Cardiac muscle cell (in vitro differentiated cells and primary cell): Measurements from ENCODE around the gene GMPPA. TPM values are rescaled to one million over a fixed set of nuclear protein-coding genes. Genes with fewer than 3 reads are reported as not detected.

Source experiments
- DNase-seq, 2 donors: peaks; one replicate each; pipeline versions ENCODE4 v3.0.0 to v3.0.0-alpha.2; 2010 to 2017; ENCODE audit warnings: low read depth in 1 of 2, low spot score in 1 of 2
- H3K27ac ChIP-seq: fragments of 200-600 bp; sonication (generic); 2 replicates; pipeline ENCODE4 v1.5.1; 2016
- H3K27me3 ChIP-seq: fragments of 200-600 bp; sonication (generic); 2 replicates; pipeline ENCODE4 v1.6.0; 2016; ENCODE audit warnings: control low read depth
- H3K36me3 ChIP-seq: fragments of 200-600 bp; sonication (generic); 2 replicates; pipeline ENCODE4 v1.5.1; 2016; ENCODE audit warnings: control low read depth
- H3K4me1 ChIP-seq: fragments of 200-600 bp; sonication (generic); 2 replicates; pipeline ENCODE4 v1.8.1; 2017; ENCODE audit warnings: low read depth, mild to moderate bottlenecking, mixed run types
- H3K4me3 ChIP-seq: fragments of 200-600 bp; sonication (generic); 2 replicates; pipeline ENCODE4 v1.5.1; 2016; ENCODE audit warnings: mild to moderate bottlenecking
- H3K9me3 ChIP-seq: fragments of 200-600 bp; sonication (generic); 2 replicates; pipeline ENCODE4 v1.5.1; 2017; ENCODE audit warnings: low read depth, mild to moderate bottlenecking, control low read depth
- polyA plus RNA-seq: library from polyadenylated mRNA; unstranded; fragments of >200 nt; fragmentation: Nextera tagmentation; extraction: Ambion mirVana; gene quantifications from 2 replicates; pipeline ENCODE4 v1.2.1, GENCODE V29; 2016
- total RNA-seq: library from RNA; depleted of rRNA; stranded (reverse); fragments of >200 nt; gene quantifications from 2 replicates; pipeline ENCODE4 v1.2.3, GENCODE V29; 2016
- TF ChIP-seq, protein P1 (sequence below): IDR thresholded peaks from 2 replicates; pipeline ENCODE4 v1.5.1; 2012; ENCODE audit warnings: low read depth, mild to moderate bottlenecking, low read length

The GMPPA gene
- total and polyA plus RNA-seq, 2 experiments from 2014 or later = 35.0 to 67.5 TPM

DNA sequence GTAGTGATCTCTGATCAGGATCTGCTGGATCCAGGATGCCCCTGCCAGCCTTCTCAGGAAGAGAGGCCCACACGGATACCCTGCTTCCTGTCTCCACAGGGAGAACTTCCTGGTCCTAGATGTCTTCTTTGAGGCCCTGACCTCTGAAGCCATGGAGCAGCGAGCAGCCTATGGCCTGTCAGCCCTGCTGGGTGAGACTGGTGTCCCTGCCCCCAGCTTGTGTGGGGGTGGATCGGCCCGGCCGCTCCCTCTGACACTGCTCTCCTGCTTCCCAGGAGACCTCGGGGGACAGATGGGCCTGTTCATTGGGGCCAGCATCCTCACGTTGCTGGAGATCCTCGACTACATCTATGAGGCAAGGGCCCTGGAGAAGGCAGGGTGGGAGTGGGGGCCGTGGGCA is 38.3 kb downstream of the GMPPA start:
- Histone ChIP-seq H3K36me3 (peaks cover 10% of the 10 kb centered on the region), H3K4me1 (peaks cover 1% of the 10 kb centered on the region), H3K9me3 (no peaks in the 10 kb centered on the region), H3K4me3 (no peak overlapping the region), H3K27me3 (no peaks in the 10 kb centered on the region), H3K27ac (no peak overlapping the region)
- TF ChIP-seq, protein P1, sequence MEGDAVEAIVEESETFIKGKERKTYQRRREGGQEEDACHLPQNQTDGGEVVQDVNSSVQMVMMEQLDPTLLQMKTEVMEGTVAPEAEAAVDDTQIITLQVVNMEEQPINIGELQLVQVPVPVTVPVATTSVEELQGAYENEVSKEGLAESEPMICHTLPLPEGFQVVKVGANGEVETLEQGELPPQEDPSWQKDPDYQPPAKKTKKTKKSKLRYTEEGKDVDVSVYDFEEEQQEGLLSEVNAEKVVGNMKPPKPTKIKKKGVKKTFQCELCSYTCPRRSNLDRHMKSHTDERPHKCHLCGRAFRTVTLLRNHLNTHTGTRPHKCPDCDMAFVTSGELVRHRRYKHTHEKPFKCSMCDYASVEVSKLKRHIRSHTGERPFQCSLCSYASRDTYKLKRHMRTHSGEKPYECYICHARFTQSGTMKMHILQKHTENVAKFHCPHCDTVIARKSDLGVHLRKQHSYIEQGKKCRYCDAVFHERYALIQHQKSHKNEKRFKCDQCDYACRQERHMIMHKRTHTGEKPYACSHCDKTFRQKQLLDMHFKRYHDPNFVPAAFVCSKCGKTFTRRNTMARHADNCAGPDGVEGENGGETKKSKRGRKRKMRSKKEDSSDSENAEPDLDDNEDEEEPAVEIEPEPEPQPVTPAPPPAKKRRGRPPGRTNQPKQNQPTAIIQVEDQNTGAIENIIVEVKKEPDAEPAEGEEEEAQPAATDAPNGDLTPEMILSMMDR = no peak
- no peak for DNase-seq

DNA sequence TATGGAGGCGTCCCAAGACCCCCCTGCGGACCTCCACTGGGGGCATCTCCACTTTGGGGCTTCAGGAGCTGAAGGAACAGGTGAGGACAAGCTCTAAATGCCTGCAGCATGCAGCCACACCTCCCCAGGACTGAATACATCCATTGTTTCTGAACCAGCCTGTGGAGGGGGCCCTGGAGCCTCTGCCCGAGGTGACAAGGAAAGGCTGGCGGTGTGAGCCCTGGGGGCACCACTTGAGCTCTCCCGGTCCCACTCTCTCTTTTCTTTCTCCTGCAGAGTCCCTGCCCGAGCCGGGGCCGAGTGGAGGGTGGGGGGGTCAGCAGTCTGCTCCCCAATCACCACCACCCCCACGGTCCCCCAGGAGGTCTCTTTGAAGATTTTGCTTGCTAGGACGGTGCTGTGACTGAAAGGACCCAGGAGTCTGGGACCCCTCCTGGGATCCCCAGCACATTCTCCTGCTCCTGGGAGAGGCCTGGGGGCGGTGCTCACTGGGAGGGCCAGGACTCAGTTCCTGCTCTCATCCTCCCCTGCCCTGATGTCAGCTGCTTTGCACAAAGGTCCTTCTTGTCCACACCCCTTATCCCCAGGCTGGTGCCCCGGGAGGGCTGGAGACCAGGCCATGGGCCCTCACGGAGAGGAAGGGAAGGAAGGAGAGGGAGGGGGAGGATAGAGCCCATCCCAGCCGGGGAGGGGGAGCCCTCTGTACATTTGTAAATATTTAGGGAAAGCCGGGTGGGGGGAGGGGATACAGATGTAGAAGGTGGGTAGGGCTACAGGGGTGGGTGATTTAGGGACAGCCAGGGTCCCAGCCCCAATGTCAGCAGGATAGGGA is 39.2 kb downstream of the GMPPA start:
- no peak overlapping the region for H3K4me3 ChIP-seq
- peaks cover 5% of the 10 kb centered on the region for H3K4me1 ChIP-seq
- DNase-seq = no peak
- H3K27me3 ChIP-seq = no peaks in the 10 kb centered on the region
- no peak overlapping the region for H3K27ac ChIP-seq
- no peaks in the 10 kb centered on the region for H3K9me3 ChIP-seq
- H3K36me3 ChIP-seq = peaks cover 10% of the 10 kb centered on the region
- TF ChIP-seq, protein P1 = peak; percentile 5

DNA sequence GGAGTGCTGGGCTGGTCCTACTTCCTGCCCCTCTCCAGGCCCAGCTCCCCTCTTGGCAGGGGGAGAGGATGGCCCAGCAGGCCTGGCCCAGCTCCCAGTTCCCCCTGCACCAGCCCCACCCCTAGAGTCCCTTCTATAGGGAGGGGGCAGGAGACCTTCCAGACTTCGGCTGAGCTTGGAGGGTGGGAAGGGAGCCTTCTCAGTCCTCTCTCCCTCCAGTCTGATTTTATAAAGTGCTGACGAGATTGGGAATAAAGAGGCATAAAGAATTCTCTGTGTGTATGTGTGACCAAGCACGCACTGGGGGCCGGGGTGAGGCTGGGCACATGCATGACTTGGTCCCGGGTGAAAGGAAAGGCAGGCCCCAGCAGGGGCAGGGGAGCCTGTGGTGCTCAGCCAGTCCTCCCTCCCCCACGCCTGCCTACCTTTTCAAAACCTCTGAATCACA is 39.8 kb downstream of the GMPPA start:
- no peak overlapping the region for H3K4me3 ChIP-seq
- TF ChIP-seq, protein P1 = no peak
- no peaks in the 10 kb centered on the region for H3K9me3 ChIP-seq
- DNase-seq = no peak
- peaks cover 5% of the 10 kb centered on the region for H3K4me1 ChIP-seq
- peaks cover 10% of the 10 kb centered on the region for H3K36me3 ChIP-seq
- no peak overlapping the region for H3K27ac ChIP-seq
- no peaks in the 10 kb centered on the region for H3K27me3 ChIP-seq

DNA sequence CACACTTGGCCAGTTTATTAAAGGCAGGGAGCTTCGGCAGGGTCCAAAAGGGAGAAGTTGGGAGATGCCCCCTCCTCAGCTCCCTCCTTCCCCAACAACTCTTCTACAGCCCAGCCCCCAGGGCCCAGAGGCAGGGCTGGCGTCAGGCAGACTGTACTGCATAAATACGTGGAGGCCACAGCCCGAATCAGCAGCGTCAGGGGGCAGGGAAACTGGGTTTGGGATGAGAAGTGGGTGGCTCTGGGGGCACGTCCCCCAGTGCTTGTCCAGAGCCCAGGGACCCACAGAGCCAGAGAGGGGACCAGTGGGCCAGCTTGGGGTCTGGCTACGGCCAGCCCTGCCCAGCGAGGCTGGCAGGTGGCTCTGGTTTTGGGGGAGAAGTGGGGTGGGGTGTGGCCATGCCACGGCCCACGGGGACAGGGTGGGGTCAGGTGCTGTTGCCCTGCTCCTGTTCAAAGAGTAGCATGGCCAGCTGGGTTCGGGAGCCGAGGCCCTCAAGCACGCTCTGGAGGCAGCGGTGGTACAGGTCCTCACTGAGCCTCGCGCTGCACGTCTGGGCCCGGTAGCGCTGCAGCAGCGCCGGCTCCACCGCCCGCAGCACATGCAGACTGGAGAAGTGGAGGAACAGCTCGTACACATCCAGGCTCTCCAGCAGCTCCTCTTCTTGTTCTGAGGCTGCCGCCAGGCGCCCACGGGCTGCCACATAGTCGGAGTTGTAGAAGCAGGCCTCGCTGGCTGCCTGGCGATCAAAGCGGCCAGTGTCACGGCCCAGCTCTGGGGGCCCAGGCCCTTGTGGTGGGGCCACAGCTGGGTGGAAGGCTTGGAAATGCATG is 40.5 kb downstream of the GMPPA start:
- H3K9me3 ChIP-seq = no peaks in the 10 kb centered on the region
- H3K27me3 ChIP-seq = no peaks in the 10 kb centered on the region
- H3K4me3 ChIP-seq = no peak overlapping the region
- H3K36me3 ChIP-seq = peaks cover 10% of the 10 kb centered on the region
- peaks cover 5% of the 10 kb centered on the region for H3K4me1 ChIP-seq
- no peak for DNase-seq
- no peak overlapping the region for H3K27ac ChIP-seq
- TF ChIP-seq, protein P1 = no peak

DNA sequence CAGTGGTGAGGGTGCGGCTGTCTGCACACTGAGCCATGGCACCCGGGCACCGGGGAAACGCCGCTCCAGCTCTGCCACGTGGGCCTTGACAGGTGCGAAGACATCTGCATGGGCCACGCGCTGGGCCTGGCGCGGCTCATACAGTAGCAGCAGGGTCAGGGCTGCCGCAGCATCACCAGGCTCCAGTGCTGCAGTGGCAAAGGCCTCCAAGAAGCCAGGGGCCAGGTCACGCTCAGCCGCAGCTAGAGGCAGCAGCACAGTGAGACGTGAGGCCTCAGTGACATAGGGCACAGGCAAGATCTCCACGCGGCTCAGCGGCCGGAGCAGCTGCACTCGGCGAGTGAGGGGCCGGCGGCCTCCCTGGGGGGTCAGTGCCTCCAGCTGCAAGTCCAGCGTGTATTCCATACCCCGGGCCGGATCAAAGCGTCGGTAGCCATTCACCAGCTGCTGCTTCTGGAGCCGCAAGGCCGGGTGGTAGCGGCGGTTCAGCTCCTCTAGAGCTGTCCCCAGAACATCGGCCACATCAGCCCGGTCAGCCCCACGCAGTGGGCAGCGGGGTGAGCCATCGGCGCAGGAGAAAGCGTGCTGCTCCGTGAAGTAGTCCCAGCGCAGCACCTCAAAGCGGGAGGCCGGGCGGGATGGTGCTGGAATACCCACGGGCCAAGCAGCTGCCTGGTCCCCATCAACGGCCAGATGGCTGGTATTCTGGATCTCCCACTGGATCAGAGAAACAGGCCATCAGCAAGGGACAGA is 41.4 kb downstream of the GMPPA start:
- no peak for DNase-seq
- H3K27ac ChIP-seq = no peak overlapping the region
- peaks cover 5% of the 10 kb centered on the region for H3K4me1 ChIP-seq
- TF ChIP-seq, protein P1 = no peak
- no peaks in the 10 kb centered on the region for H3K9me3 ChIP-seq
- H3K27me3 ChIP-seq = no peaks in the 10 kb centered on the region
- peaks cover 10% of the 10 kb centered on the region for H3K36me3 ChIP-seq
- no peak overlapping the region for H3K4me3 ChIP-seq
